HG03378 (cell line): ENCODE data around the gene RAMAC.
"Not testable (repeated sequence)": the region's sequence is repeated elsewhere in the genome, so short reads cannot be mapped to it uniquely, and the experiment has no call there.

ENCODE experiments used
- ATAC-seq: cut with Tn5 transposase; IDR thresholded peaks from one replicate; pipeline ENCODE4 v1.9.1; 2021; ENCODE audit warnings: mild to moderate bottlenecking, moderate library complexity; ENCODE audit not compliant: unreplicated experiment

Gene RAMAC

DNA sequence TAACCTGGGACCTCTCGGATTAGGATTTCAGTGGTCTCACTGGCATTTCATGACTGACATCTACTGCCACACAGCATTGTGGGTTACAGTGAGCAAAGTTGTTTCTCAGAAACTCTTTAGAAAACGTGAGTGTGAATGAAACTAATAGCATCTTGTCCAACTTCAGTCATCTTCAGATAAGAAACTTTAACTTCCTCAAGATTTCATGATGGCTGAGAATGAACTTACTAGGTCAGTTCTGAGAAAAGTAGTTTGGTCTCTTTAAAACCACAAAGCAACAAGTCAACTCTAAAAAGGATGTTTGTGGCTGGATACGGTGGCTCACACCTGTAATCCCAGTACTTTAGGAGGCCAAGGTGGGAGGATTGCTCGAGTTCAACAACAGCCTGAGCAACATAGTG is 19.3 kb upstream of the RAMAC start:
- peak; percentile 78 for ATAC-seq

DNA sequence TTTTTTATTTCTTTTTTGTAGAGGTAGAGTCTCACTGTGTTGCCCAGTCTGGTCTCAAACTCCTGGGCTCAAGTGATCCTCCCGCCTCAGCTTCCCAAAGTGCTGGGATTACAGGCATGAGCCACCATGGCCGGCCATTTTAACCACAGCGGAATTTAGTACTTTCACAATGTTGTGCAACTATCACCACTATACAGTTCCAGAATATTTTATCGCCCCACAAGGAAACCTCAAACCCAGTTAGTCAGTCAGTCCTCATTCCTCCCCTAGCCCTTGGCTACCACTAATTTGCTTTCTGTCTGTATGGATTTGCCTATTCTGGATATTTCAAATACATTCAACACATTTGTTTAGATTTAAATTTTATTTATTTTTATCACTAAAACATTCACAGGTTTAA is 17.9 kb upstream of the RAMAC start:
- no peak for ATAC-seq

DNA sequence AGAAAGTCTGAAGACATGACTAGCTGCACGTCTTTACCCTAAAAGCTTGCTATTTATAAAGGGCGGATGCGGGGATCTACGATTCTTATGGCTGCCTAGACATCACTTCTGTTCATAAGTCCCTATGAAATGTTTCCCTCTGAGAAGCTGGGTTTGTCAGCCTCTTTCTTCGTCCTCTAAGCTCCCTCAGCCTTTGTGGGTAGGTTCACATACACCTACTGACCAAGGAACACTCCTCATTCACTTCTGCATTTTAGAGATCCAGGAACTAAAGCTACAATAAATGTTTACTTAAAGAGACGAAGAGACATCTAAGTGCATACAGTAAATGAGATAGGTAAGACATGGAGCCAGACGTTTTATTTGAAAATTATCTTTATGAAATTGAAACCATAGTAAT is 16.7 kb upstream of the RAMAC start:
- no peak for ATAC-seq

DNA sequence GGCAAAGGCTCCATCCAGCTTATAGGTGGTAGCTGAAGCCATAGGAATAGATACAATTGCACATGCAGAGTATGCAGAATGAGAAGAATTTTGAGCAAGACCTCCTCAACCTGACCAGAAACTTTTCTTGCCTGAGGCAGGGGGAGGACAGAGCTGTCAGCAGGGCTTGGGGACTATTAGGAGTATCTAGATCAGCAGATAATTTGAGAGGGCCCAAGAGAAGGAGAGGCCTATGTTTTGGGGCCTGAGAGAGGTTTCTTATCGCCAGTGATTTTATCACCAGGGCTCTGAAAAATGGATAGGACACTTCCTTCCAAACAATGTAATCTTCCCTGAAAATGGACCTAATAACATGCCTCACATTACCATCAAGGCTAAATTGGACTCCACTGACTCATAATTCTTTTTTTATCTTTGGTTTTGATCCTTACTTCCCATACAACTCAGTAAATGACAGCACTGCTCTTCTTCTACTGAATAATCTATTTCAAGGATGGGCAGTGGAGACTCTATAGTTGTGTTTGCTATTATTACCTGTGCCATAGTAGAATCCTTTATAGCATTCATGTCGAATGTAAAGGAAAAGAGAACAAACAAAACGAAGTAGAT is 15.8 kb upstream of the RAMAC start:
- no peak for ATAC-seq

DNA sequence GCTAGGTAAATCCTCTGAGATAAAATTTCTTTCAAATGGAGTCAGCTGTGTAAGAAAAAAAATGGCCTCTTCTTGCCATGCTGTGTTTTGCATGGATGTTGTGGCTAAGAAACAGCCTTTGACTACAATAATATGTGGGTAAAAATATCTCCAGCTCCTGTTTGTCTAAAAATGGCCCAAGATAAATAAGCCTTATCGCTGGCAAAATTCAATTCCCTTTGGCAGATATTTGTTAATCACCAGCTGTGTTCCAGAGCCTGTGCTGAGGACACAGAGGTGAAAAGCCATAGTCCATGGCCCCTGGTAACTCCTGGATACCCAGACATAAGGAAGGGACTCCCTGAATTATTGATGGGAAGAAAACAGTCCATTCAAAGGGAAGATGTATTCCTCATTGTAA is 15.3 kb upstream of the RAMAC start:
- ATAC-seq = no peak

DNA sequence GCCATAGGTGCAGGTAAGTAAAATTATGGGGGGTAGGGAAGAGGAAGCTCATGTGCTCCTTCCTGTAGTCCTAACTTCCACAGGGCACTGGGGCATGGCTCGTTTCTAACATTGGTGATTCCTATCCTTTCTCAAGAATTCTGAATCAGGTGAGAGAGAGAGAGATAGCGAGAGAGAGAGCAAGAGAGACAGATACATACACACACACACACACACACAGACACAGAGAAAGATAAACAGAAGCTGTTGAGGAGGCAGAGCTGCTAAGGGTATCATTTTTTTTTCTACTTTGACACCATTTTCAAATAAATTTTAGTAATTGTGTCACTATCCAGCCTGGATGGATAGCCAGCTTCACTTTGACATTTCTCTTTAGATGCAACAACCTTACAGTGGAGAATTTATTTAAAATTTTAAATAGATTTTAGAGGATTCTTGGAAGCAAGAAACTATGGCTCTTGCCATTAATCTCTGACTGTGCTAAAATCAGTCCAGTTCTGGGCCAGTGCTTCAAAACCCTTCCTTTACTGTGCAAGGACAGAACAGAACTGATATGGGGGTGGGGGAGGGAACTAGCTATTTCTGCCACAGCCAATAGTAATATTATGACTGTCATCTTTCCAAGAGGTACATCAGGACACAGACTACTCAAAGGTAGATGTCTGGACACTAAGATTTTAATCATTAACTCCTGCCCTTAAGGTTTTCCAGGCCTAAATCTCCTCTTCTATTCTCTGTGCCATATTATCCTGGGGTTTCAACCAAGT is 14.6 kb upstream of the RAMAC start:
- no peak for ATAC-seq

DNA sequence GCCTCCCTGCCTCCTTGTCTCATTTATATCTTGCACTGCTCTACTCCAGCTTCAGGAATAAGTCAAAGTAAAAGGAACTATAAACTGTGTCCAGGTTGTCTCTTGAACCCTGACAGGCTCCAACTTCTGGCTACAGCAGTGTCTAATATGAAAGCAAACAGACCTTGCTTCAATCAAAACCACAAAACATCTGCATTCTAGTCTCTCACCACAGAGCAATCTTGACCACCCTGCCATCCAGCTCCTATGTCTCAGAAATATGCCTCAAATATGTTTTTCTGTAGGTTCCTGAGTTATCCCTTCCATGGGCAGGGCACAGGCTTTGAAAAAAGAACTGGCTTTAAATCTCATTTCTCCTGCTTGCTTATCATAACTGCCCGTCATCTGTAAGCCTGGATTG is 13.0 kb upstream of the RAMAC start:
- ATAC-seq = no peak

DNA sequence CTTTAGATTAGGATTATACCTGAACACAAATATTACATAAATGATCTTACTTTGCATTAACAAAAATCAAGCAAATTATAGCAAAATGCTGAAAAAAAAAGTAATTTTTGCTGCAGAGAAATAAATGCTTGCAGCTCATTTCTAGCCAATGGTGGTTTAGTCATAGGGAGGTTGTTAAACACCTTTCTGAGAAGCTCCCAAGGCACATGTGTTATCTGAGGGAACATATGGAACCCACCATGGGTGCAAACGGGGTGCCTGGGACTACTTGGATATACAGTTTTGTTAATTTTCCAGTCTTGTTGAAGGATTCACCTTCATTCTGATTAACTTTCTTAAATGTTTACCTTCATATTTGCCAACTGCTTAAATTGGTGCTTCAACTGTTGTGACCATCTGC is 8.9 kb upstream of the RAMAC start:
- no peak for ATAC-seq

DNA sequence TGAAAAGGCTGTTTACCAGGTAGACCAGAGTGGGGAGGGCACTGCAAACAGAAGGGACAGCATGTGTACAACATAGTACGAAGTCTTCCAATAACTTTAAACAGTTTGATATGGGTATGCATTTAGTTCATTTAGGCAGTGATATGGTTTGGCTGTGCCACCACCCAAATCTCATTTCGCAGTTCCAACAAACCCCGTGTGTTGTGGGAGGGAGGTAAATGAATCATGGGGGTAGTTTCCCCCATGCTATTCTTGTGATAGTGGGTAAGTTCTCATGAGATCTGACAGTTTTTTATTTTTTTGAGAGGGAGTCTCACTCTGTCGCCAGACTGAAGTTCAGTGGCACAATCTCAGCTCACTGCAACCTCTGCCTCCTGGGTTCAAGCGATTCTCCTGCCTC is 7.6 kb upstream of the RAMAC start:
- no peak for ATAC-seq

DNA sequence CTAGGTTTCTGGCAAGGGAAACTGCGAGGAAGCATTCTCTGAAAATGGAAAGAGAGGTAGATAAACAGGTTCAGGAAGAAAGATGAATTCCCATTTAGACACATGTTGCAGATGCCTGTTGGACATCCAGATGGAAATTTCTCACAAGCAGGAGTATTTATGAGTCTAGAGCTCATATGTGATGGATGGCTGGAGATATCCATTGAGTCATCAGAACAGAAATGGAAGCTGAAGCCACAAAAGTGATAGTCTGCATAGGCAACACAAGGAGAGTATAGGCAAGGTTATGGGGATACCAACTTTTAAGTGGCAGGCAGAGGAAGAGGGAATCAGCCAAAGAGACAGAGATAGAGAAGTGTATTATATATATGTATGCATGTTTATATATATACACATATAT is 6.3 kb upstream of the RAMAC start:
- no peak for ATAC-seq

DNA sequence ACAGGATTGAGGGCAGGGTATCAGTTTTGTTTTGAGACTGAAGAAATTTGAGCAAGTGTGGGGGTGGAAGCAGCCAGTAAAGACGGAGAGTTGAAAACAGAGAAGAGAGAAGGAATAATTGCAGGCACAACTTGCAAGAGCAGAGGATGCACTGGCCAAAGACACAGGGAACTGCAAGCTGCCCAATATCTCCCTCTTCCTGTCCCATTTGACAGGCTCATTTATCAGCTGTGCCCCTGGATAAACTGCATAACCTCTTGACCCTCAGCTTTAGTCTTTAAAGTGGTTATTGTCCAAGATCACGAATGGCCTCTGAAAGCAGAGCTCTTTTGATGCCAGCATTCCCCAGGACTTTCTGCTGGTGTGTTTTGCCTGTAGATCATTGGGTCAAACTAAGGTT is 5.0 kb upstream of the RAMAC start:
- ATAC-seq = no peak

DNA sequence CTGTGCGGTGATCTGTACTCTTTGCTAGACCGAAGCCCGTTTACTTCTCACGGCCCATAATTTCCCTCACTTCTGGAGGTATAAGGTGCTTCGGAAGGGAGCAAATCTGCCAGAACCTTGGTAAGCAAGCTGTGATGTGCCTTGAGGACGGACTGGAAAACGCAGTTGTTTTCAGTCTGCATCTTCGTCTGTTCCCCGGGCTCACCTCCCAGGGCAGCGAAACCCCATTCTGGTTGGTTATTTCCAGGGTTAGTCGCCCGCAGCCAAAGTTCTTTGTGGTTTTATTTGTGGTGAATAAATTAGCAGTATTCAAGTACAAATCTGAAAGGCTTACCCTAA is 401 bp downstream of the RAMAC start:
- ATAC-seq = peak; percentile 6

DNA sequence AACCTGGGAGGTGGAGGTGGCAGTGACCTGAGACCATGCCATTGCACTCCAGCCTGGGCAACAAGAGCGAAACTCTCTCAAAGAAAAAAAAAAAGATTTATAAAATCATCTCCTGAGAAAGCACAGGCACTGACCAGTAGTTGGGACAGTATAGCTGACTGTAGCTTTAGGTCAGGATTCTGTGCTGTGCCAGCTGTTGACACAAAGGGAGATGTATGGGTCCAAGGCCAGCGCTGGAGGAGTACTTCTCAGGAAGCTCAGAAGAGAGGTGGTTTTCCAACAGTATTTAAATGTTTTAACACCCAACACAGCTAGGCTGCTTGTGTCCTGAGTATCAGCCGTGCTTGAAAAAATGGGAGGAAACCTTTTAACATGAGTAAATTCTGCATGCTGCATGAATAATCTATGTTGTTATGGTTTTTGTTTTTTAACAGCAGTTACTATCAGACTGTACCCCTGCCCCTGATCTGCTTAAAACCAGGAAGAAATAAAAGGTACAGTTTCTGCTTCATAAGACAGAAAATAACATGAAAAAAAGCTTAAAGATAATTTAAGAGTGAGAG is 6.5 kb downstream of the RAMAC start:
- ATAC-seq = no peak

DNA sequence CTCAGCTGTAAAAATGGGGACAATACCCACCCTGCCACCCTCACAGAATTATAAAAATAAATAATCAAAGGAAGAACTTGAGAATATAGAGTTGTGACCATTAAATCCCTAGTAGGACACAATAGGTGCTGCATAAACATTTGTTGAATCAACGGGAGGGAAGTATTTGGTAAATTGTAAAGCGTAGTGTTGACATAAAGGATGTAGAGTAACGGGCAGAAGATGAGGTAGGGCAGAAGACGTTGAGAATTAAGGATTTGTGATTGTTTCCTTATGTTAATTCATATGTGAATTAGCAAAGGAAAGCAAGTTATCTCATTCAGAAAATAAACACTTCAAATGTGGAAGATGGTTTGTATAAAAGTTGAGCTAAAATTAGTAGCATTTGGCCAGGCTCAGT is 7.1 kb downstream of the RAMAC start:
- no peak for ATAC-seq

DNA sequence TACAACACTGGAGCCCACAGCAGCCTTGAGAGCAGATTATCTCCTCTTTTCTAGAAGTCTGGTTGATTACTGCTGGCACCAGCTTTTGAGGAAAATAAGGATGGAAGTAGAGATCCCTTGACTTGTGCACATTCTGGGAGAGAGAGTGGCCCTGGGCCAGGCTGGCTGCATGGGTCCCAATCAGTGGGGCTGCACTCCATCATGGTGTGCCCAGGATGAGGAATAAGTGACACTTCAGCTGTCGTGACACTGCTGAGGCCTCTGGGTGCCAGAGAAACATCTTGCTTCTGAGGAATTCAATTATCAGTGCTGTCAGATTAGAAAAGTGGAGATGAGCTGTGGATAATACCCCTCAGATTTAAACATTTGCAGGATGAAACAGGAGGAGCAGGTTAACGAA is 9.1 kb downstream of the RAMAC start:
- no peak for ATAC-seq

DNA sequence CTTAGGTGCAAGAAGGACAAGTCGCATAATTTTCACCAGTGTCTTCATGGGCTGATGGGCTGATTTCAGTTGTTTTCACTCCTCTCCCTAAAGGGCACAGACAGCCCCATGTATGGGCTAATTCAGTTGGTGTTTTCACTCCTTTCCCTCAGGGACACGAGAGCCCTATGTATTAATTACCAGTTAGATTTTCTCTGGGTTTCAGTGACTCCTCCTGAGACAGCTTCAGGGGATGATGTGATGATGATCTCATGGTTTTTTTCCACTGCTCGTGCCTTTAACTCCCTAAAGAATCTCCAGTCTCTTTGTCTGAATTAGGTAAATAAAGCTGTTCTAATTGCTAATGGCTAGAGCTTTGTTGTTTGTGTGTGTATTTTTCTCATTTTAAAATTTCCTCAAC is 9.9 kb downstream of the RAMAC start:
- no peak for ATAC-seq

DNA sequence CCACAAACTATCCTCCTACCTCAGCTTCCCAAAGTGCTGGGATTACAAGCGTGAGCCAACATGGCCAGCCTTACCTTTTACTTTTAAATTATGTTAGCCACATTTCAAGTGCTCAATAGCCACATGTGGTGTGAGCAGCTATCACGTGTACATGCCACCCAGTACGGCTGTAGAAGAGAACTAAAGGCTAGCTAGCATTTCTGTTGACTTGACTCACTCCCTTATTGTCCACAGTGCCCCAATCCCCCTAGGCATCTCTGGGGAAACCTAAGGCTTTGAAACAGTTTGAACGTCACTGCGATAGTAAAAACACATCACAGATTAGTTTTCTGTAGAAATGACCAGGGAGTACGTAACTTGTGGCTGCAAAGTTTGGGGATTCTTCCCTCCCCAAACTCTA is 13.4 kb downstream of the RAMAC start:
- ATAC-seq = no peak

DNA sequence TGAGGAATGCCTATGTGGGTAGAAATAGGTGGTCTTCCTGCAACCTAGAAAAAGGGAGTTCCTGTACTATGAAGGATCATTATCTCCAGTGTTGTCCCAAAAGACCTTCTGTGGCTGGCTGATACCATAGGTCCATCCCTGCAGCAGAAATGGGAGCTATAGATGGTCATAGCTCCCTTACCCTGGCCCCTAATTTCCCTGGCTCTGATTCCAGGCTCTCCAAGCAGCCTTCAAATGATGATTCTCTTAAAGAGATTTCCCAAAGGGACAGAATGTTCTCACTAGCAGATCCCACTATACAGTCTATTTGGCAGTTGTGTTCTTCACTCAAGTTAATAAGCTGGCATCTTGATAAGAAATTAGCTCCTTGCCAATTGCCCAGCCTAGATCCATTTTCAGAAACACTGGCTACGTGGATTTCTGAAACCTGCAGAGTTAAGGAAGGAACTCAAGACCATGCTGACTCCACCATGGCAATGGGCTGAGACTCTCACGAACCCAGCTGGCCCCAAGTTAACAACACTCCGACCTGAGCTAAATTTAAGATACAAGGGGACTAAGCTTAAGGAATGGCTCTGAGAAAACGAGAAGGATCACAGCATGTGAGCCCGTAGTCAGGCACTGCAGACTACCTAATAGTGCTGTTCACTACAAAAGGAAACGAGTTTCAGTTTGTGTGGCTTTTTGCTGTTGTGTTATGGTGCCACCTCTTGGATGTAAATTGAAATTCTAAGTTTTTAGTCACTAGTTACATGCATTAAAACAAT is 14.1 kb downstream of the RAMAC start:
- no peak for ATAC-seq

DNA sequence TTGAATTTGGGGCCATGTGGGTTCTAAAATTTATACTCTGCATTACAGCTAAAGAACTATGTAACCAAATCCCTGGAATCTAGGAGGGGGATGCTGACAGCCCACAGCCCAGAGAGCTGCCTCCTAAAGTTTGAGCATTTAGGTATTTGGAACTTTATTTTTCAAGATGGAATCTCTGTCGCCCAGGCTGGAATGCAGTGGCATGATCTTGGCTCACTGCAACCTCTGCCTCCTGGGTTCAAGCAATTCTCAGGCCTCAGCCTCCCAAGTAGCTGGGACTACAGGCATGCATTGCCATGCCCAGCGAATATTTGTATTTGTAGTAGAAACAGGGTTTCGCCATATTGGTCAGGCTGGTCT is 14.6 kb downstream of the RAMAC start:
- ATAC-seq = not testable (repeated sequence)

DNA sequence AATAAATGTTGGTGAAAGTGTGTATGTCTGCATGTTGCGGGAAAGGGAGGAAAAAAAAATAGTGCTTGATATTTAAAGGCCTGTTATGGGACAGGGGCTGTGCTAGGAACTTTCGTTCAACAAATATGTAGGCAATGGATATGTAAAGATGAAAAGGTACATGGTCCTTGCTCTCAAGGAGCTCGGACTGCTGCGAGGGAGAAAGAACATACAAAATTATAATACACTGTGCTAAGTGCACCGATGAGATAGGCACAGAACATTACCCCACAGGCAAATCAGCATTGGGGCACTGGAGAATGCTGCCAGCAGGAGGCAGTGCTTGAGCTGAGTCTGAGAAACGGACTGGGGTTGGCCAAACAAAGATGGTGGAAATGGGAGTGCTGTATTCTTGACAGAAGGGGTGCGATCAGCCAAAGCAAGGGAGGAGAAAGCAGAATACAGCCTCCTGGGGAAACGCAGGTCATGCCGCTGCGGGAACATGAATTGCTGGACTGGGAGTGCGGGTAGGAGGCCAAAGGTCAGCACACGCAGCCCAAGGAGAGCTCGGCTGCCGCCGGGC is 24.8 kb downstream of the RAMAC start:
- ATAC-seq = peak; percentile 61

DNA sequence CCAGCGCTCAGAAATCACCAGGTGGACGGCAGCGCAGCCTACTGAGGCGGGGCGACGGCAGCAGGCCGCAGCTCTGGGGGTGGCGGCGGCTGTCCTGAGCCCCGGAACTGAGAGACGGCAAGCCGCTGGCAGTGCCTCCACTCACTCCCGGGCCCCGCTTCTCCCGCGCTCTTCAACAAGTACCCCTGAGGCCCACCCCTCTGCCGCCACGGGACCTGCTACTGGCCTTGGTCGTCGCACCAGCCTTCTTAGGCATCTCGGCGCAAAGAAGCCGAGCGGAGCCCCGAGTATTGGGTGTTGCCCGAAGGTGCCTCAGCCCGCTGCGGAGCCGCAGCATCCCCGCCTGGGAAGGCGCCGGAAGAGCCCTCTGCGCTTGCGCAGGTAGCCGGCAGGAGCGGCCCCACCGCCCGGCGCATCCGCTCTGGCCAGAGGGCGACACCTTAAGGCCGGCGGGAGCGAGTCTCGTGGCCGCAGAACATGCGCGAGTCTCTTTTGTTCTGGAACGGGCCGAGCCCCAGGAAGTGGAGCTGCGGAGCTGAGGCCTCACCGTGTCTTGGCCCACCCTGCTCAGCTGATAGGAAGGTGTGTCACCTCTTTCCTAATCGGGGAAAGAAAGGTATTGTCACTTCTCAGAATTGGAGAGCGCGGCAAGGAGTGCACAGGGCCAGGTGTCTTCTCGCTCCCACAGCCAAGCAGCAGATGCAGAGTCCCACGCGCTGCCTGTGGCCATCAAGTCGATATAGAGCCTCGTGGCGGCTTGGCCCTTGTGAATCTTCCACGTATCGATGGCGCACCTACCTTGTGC is 25.5 kb downstream of the RAMAC start, which contains the start of gene C15orf40:
Gene C15orf40, minus strand, starts transcription at position 369 of the 805 bp plus-strand sequence. Its CDS starts 32 bp downstream, at position 337.
- peak; percentile 74 for ATAC-seq
